ACC112 (cell line): ENCODE measurements around the gene MALRD1.

Source experiments
- H2AFZ ChIP-seq: fragments of 200-600 bp; sonication (generic); one replicate; pipeline ENCODE4 v1.6.0; 2017; ENCODE audit warnings: antibody characterized with exemption, low read length; ENCODE audit not compliant: unreplicated experiment
- H3K27ac ChIP-seq: fragments of 200-600 bp; sonication (generic); 2 replicates; pipeline ENCODE4 v1.5.1; 2014; ENCODE audit warnings: low read depth, mild to moderate bottlenecking, antibody characterized with exemption, low read length, moderate library complexity
- H3K27me3 ChIP-seq: fragments of 200-600 bp; sonication (generic); 2 replicates; pipeline ENCODE4 v1.6.1; 2014; ENCODE audit warnings: mild to moderate bottlenecking, antibody characterized with exemption, low read length, moderate library complexity, mixed read lengths; ENCODE audit not compliant: insufficient read depth
- H3K36me3 ChIP-seq: fragments of 200-600 bp; sonication (generic); 2 replicates; pipeline ENCODE4 v1.6.1; 2016; ENCODE audit warnings: mild to moderate bottlenecking, antibody characterized with exemption, low read length, moderate library complexity, mixed read lengths; ENCODE audit not compliant: insufficient read depth
- H3K4me1 ChIP-seq: fragments of 200-600 bp; sonication (generic); one replicate; pipeline ENCODE4 v1.6.1; 2016; ENCODE audit warnings: low read length, mixed read lengths; ENCODE audit not compliant: insufficient read depth, unreplicated experiment, control insufficient read depth
- H3K4me3 ChIP-seq: fragments of 200-600 bp; sonication (generic); 2 replicates; pipeline ENCODE4 v1.5.1; 2014; ENCODE audit warnings: mild to moderate bottlenecking, low read depth, low read length
- H3K79me2 ChIP-seq: fragments of 200-600 bp; sonication (generic); one replicate; pipeline ENCODE4 v1.6.0; 2016; ENCODE audit warnings: low read length; ENCODE audit not compliant: control insufficient read depth, unreplicated experiment, insufficient read depth

MALRD1 gene

DNA sequence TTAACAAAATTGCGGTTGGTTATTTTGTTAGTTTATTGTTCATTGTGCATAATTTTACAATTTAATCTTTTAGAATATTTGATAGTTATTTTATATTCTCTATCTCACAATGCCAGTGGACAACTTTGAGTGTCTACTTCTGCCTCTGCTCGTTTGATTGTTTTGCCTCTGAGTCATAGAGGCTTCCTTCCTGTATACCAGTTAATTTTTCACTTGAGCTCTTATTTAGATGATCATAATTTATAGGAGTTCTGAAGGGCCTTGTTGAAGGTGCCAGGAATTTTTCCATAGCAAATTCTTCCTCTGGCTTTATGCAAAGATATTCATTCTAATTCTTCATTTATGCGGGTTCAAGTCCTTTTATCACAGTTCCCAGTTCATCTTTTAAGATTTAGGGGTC, 5.2 kb upstream of the MALRD1 start:
- no peak overlapping the region for H3K4me3 ChIP-seq
- no peak overlapping the region for H2AFZ ChIP-seq
- H3K27ac ChIP-seq, result no peak overlapping the region
- no peaks in the 10 kb centered on the region for H3K36me3 ChIP-seq
- no peaks in the 10 kb centered on the region for H3K4me1 ChIP-seq
- H3K79me2 ChIP-seq, result no peaks in the 10 kb centered on the region
- no peaks in the 10 kb centered on the region for H3K27me3 ChIP-seq

- Histone ChIP-seq H3K79me2 (no peaks in the 10 kb centered on the region), H3K4me3 (no peak overlapping the region), H3K27me3 (no peaks in the 10 kb centered on the region), H3K36me3 (no peaks in the 10 kb centered on the region), H3K27ac (no peak overlapping the region), H3K4me1 (no peaks in the 10 kb centered on the region), H2AFZ (no peak overlapping the region)
These were observed 1.9 kb upstream of the MALRD1 start for GRCh38 chr10:19046679-19047078.

GRCh38 chr10:19048891-19049290, 290 bp downstream of the MALRD1 start:
- H3K4me3 ChIP-seq, result no peak overlapping the region
- no peaks in the 10 kb centered on the region for H3K79me2 ChIP-seq
- no peak overlapping the region for H2AFZ ChIP-seq
- no peaks in the 10 kb centered on the region for H3K27me3 ChIP-seq
- H3K36me3 ChIP-seq, result no peaks in the 10 kb centered on the region
- H3K4me1 ChIP-seq, result no peaks in the 10 kb centered on the region
- H3K27ac ChIP-seq, result no peak overlapping the region

DNA sequence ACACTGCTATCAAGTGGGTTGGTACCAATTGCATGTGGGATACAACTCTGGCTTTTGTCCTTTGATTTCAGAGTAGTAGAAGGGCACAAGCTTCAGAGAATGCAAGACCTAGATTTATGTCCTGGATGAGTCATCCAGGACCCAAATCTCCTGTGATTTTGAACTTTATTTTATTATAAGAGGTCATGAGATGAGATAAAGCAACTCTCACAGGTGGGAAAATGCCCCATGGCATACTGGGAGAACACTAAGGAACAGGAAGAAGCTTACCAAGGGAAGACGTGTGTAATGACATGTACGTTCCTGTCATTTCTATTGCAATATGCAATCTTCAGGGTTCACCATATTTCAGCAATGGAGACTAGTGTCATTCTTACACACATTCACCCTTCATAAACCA, 966 bp downstream of the MALRD1 start:
- H2AFZ ChIP-seq, result no peak overlapping the region
- no peaks in the 10 kb centered on the region for H3K79me2 ChIP-seq
- H3K27me3 ChIP-seq, result no peaks in the 10 kb centered on the region
- no peaks in the 10 kb centered on the region for H3K36me3 ChIP-seq
- H3K4me3 ChIP-seq, result no peak overlapping the region
- no peaks in the 10 kb centered on the region for H3K4me1 ChIP-seq
- H3K27ac ChIP-seq, result no peak overlapping the region

DNA sequence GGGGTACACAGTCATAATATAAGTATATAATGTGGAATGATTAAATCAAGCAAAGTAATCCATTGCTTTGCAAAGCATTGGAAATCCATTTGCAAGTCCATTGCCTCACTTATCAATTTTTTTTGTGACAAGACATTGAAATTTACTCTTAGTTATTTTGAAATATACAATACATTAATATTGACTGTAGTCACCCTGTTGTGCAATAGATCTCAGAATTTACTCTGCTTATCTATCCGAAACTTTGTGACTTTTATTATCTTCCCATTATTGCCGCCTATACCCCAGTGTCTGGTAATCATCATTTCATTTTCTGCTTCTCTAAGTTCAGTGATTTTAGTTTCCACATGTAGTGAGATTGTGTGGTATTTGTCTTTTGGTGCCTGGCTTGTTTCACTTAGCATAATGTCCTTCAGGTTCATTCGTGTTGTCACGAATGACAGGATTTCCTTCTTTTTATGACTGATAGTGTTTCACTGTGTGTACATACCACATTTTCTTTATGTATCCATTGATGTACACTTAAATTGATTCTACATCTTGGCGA, 5.8 kb downstream of the MALRD1 start:
- Histone ChIP-seq H3K36me3 (no peaks in the 10 kb centered on the region), H2AFZ (no peak overlapping the region), H3K4me3 (no peak overlapping the region), H3K27me3 (no peaks in the 10 kb centered on the region), H3K79me2 (no peaks in the 10 kb centered on the region), H3K27ac (no peak overlapping the region), H3K4me1 (no peaks in the 10 kb centered on the region)

DNA sequence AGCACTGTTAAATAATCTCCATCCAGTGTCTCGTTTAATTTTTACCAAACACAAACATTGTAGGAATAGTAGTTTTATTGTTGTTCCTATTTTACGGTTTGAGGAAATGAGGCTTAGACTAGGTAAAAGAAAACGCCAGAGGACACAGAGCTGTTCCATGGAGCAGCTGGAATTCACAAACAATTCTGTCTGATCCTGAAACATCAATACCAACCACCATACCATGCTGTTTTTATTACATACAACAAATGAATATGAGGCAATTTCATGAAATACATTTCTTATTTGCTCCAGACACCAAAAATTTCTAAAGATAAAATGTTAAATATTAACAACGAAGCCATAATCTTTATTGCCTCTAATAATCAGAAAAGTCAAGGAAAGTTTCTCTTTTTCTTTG, 9.4 kb downstream of the MALRD1 start:
- no peak overlapping the region for H3K4me3 ChIP-seq
- no peaks in the 10 kb centered on the region for H3K36me3 ChIP-seq
- H3K27me3 ChIP-seq, result no peaks in the 10 kb centered on the region
- no peak overlapping the region for H3K27ac ChIP-seq
- no peaks in the 10 kb centered on the region for H3K4me1 ChIP-seq
- H2AFZ ChIP-seq, result no peak overlapping the region
- H3K79me2 ChIP-seq, result no peaks in the 10 kb centered on the region

DNA sequence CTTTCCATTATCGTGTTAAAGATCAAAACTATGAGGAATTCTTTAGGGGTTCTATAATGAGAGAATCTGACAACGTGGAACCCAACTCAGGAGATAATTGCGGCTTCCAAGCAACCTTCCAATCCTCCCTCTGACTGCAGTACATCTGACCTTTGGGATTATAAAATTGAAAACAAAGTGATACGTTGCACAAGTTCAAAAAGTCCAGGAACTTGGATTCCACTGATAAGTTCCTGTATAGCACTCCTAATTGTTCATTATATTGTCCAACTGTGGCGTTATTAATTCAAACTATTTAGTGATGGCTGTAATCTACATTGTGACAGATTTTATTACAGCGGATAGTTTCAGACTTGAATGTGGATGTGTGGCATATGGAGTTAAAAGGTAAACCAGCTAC, 15.4 kb downstream of the MALRD1 start:
- H3K27me3 ChIP-seq, result no peaks in the 10 kb centered on the region
- no peak overlapping the region for H3K27ac ChIP-seq
- no peaks in the 10 kb centered on the region for H3K79me2 ChIP-seq
- H3K4me1 ChIP-seq, result no peaks in the 10 kb centered on the region
- H3K4me3 ChIP-seq, result no peak overlapping the region
- H3K36me3 ChIP-seq, result no peaks in the 10 kb centered on the region
- no peak overlapping the region for H2AFZ ChIP-seq

GRCh38 chr10:19071946-19072345, 23.3 kb downstream of the MALRD1 start:
- no peaks in the 10 kb centered on the region for H3K4me1 ChIP-seq
- no peaks in the 10 kb centered on the region for H3K27me3 ChIP-seq
- H3K36me3 ChIP-seq, result no peaks in the 10 kb centered on the region
- no peak overlapping the region for H3K27ac ChIP-seq
- H2AFZ ChIP-seq, result no peak overlapping the region
- H3K79me2 ChIP-seq, result no peaks in the 10 kb centered on the region
- H3K4me3 ChIP-seq, result no peak overlapping the region

GRCh38 chr10:19077276-19077675, 28.7 kb downstream of the MALRD1 start:
- Histone ChIP-seq H3K4me1 (no peaks in the 10 kb centered on the region), H3K27me3 (no peaks in the 10 kb centered on the region), H3K36me3 (no peaks in the 10 kb centered on the region), H3K4me3 (no peak overlapping the region), H2AFZ (no peak overlapping the region), H3K27ac (no peak overlapping the region), H3K79me2 (no peaks in the 10 kb centered on the region)

DNA sequence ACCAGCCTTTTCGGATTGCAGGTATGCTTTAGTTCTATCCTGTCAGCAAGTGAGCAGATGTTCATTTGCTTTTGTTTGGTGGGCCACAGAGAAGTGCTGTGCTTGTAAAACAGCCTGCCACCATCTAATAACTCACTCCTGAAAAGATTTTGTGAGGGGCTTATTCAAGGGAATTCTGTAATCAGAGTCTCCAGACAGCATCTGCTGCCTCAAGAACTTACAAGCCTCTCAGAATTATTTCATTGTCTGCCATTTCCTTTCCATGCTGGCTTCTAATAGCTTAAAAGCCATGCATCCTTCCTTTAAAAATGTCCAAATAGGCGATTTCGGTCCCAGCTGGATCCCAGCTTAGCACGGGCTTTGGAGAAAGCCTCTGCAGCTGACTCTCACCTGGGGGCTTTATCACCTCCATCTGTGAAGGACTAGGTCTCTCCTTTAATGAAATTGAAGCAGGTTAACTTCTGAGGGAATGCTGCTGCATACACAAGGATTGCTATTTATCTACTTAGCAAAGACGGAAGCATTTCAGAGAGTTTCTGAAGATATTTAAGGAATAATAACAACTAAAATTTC, 48.0 kb downstream of the MALRD1 start:
- Histone ChIP-seq H3K79me2 (no peaks in the 10 kb centered on the region), H3K4me3 (no peak overlapping the region), H3K27me3 (no peaks in the 10 kb centered on the region), H3K4me1 (no peaks in the 10 kb centered on the region), H2AFZ (no peak overlapping the region), H3K36me3 (no peaks in the 10 kb centered on the region), H3K27ac (no peak overlapping the region)

GRCh38 chr10:19097151-19097550, 48.5 kb downstream of the MALRD1 start:
- no peaks in the 10 kb centered on the region for H3K4me1 ChIP-seq
- no peak overlapping the region for H3K27ac ChIP-seq
- no peak overlapping the region for H3K4me3 ChIP-seq
- no peaks in the 10 kb centered on the region for H3K27me3 ChIP-seq
- H3K36me3 ChIP-seq, result no peaks in the 10 kb centered on the region
- H3K79me2 ChIP-seq, result no peaks in the 10 kb centered on the region
- H2AFZ ChIP-seq, result no peak overlapping the region
